Endothelial cell of umbilical vein (primary cell): ENCODE measurements around the gene ARFRP1. TPM values are rescaled to one million over a fixed set of nuclear protein-coding genes. Genes with fewer than 3 reads are reported as not detected.

ENCODE experiments used
- BruUV-seq: library from RNA; stranded (reverse); fragments of 400-500 nt; replicated peaks from 2 replicates; lab custom pipeline; 2021; lab: Mats Ljungman, UMichigan
- CTCF ChIA-PET: fragments of 300-600, 350-600 bp; sonication (Branson Sonifier 250); formaldehyde crosslinking; loops from one replicate; lab custom pipeline; 2021; ENCODE audit warnings: antibody characterized with exemption, inconsistent platforms; lab: Charles Lee
- POLR2A ChIA-PET: fragments of 300-600, 350-600 bp; sonication (Branson Sonifier 250); formaldehyde crosslinking; loops from one replicate; lab custom pipeline; 2021; ENCODE audit warnings: antibody characterized with exemption, inconsistent platforms; lab: Charles Lee
- DNase-seq: peaks from one replicate; pipeline ENCODE4 v3.0.0-alpha.2; 2011; ENCODE audit warnings: low read depth, low spot score
- FAIRE-seq: peaks from 2 replicates; lab custom pipeline; 2011; peaks lifted over from hg19 to GRCh38; lab: Jason Lieb, UNC
- H2AFZ ChIP-seq: 2 replicates; pipeline ENCODE4 v1.6.0; 2012; ENCODE audit warnings: low read depth, low read length, control low read depth, inconsistent platforms
- H3K27ac ChIP-seq: 2 replicates; pipeline ENCODE4 v1.5.1; 2011; ENCODE audit warnings: low read depth, mild to moderate bottlenecking, control low read depth, low read length, moderate library complexity; ENCODE audit not compliant: insufficient read depth
- H3K27me3 ChIP-seq, 2 experiments: 2 replicates each; pipeline versions ENCODE4 v1.6.0 to v1.6.1; 2011; ENCODE audit warnings: low read length in 2 of 2, mixed read lengths in 1 of 2; ENCODE audit not compliant: control insufficient read depth in 2 of 2, insufficient read depth in 2 of 2
- H3K36me3 ChIP-seq, 2 experiments: 2 replicates in 1 of 2; 3 replicates in 1 of 2; pipeline ENCODE4 v1.5.1; 2011; ENCODE audit warnings: low read length in 2 of 2, mild to moderate bottlenecking in 1 of 2, moderate library complexity in 1 of 2; ENCODE audit not compliant: control insufficient read depth in 2 of 2, insufficient read depth in 2 of 2; ENCODE audit errors: extremely low read depth in 1 of 2
- H3K4me1 ChIP-seq: 3 replicates; pipeline ENCODE4 v1.5.1; 2011; ENCODE audit warnings: mild to moderate bottlenecking, low read length; ENCODE audit not compliant: control insufficient read depth, insufficient read depth; ENCODE audit errors: extremely low read depth
- H3K4me2 ChIP-seq: 2 replicates; pipeline ENCODE4 v1.6.1; 2011; ENCODE audit warnings: low read length, control low read depth, mixed read lengths; ENCODE audit not compliant: insufficient read depth
- H3K4me3 ChIP-seq, 3 experiments: fragments of 200-600 bp in 1 of 3; sonication (generic), shearing (Covaris generic) in 1 of 3; replicated peaks in 1 of 3; 2 replicates each; pipeline ENCODE4 v1.5.1; 2011 to 2016; ENCODE audit warnings: control low read depth in 3 of 3, low read length in 3 of 3, mild to moderate bottlenecking in 2 of 3, inconsistent platforms in 1 of 3, low read depth in 1 of 3, moderate library complexity in 1 of 3; ENCODE audit not compliant: insufficient read depth in 1 of 3
- H3K79me2 ChIP-seq: 2 replicates; pipeline ENCODE4 v1.6.0; 2012; ENCODE audit warnings: low read length, inconsistent platforms; ENCODE audit not compliant: control insufficient read depth, insufficient read depth
- H3K9ac ChIP-seq: replicated peaks from 2 replicates; pipeline ENCODE3; 2011; ENCODE audit warnings: low read length, control low read depth; ENCODE audit not compliant: insufficient read depth; ENCODE audit errors: extremely low read depth
- H3K9me1 ChIP-seq: replicated peaks from 3 replicates; pipeline ENCODE4 v1.6.0; 2011; ENCODE audit warnings: mild to moderate bottlenecking, low read length; ENCODE audit not compliant: control insufficient read depth, insufficient read depth; ENCODE audit errors: extremely low read depth
- H3K9me3 ChIP-seq: replicated peaks from 2 replicates; pipeline ENCODE4 v1.5.1; 2012; ENCODE audit warnings: low read length, inconsistent platforms; ENCODE audit not compliant: control insufficient read depth, insufficient read depth
- H4K20me1 ChIP-seq: replicated peaks from 2 replicates; pipeline ENCODE3; 2011; ENCODE audit warnings: mild to moderate bottlenecking, low read length; ENCODE audit not compliant: control insufficient read depth, insufficient read depth; ENCODE audit errors: extremely low read depth
- EZH2 ChIP-seq: IDR thresholded peaks from 2 replicates; pipeline ENCODE4 v1.6.1; 2012; ENCODE audit warnings: borderline replicate concordance, low read depth, mild to moderate bottlenecking, moderate library complexity, low read length, inconsistent platforms; ENCODE audit not compliant: severe bottlenecking
- FOS ChIP-seq: IDR thresholded peaks from 2 replicates; pipeline ENCODE4 v1.6.1; 2011; ENCODE audit warnings: mild to moderate bottlenecking, low read length, moderate library complexity, borderline replicate concordance; ENCODE audit not compliant: insufficient read depth
- GATA2 ChIP-seq: IDR thresholded peaks from 2 replicates; pipeline ENCODE4 v1.7.0; 2011; ENCODE audit warnings: low read depth, mild to moderate bottlenecking, moderate library complexity, mixed read lengths, low read length; ENCODE audit not compliant: insufficient read length, insufficient read depth
- JUN ChIP-seq: IDR thresholded peaks from 2 replicates; pipeline ENCODE4 v1.6.1; 2011; ENCODE audit warnings: borderline replicate concordance, low read depth; ENCODE audit not compliant: insufficient read length, insufficient read depth
- MYC ChIP-seq: IDR thresholded peaks from one replicate; pipeline ENCODE4 v1.6.1; 2011; ENCODE audit warnings: mild to moderate bottlenecking, low read depth, low read length
- POLR2A ChIP-seq: IDR thresholded peaks from 2 replicates; pipeline ENCODE4 v1.6.1; 2012; ENCODE audit warnings: low read depth, mild to moderate bottlenecking, control low read depth, low read length
- POLR2AphosphoS5 ChIP-seq: IDR thresholded peaks from 2 replicates; pipeline ENCODE4 v1.6.1; 2012; ENCODE audit warnings: low read depth, mild to moderate bottlenecking, control low read depth, low read length, moderate library complexity; ENCODE audit not compliant: insufficient read depth
- dilution Hi-C: fragments of 300-500 bp; cut with MboI; formaldehyde crosslinking; loops from one replicate; pipeline ENCODE4 v1.15.0; 2019; ENCODE audit warnings: low sequenced_read_pairs; ENCODE audit not compliant: extremely low pct_ligation_motif_present
- intact Hi-C: fragments of 100-400 bp; cut with micrococcal nuclease; formaldehyde crosslinking; loops from one replicate; pipeline ENCODE4 v1.10.0; 2022
- polyA plus RNA-seq, 4 experiments: library from polyadenylated mRNA; depleted of rRNA in 3 of 4; stranded (reverse) in 3 of 4; unstranded in 1 of 4; fragments of >200 nt; gene quantifications; 2 replicates each; pipeline versions ENCODE4 v1.2.1 to v1.2.3, GENCODE V29; 2011 to 2012; ENCODE audit warnings: missing spikeins in 1 of 4
- total RNA-seq: library from RNA; stranded (reverse); gene quantifications from 2 replicates; pipeline ENCODE4 v1.2.3, GENCODE V29; 2021
- TF ChIP-seq, protein P1 (sequence below), 2 donors: IDR thresholded peaks; 1 replicate in 1 of 2; 2 replicates in 1 of 2; pipeline ENCODE4 v1.5.1; 2011; ENCODE audit warnings: low read length in 2 of 2, mild to moderate bottlenecking in 2 of 2, moderate library complexity in 2 of 2, control low read depth in 1 of 2, inconsistent platforms in 1 of 2, low read depth in 1 of 2; ENCODE audit not compliant: insufficient read depth in 1 of 2; ENCODE audit errors: extremely low read depth in 1 of 2
- TF ChIP-seq, protein P2 (sequence below): IDR thresholded peaks from 2 replicates; pipeline ENCODE4 v1.6.1; 2011; ENCODE audit not compliant: insufficient read depth, insufficient read length

ARFRP1 gene
- total and polyA plus RNA-seq, 2 donors (not counting 3 experiments of a cell fraction or from before 2014, with no cell fraction given), result 48.7 to 51.6 TPM

DNA sequence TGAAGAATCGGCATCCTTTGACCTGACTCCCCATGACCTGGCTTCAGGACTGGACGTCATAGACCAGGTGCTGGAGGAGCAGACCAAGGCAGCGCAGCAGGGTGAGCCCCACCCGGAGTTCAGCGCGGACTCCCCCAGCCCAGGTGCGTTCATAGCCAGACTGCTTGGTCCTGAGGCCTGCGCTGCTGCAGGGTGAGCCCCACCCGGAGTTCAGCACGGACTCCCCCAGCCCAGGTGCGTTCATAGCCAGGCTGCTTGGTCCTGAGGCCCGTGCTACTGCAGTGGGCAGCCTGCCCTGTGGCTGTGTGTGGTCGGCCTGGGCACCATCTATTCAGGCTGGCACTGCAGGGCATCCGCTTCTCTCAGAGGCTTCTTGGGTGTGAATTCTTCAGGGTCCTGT is 33.8 kb downstream of the ARFRP1 start:
- CTCF ChIA-PET, result no interaction called here
- H3K27me3 ChIP-seq, result no peaks in the 10 kb centered on the region
- no peak overlapping the region for H2AFZ ChIP-seq
- TF ChIP-seq, protein P1, sequence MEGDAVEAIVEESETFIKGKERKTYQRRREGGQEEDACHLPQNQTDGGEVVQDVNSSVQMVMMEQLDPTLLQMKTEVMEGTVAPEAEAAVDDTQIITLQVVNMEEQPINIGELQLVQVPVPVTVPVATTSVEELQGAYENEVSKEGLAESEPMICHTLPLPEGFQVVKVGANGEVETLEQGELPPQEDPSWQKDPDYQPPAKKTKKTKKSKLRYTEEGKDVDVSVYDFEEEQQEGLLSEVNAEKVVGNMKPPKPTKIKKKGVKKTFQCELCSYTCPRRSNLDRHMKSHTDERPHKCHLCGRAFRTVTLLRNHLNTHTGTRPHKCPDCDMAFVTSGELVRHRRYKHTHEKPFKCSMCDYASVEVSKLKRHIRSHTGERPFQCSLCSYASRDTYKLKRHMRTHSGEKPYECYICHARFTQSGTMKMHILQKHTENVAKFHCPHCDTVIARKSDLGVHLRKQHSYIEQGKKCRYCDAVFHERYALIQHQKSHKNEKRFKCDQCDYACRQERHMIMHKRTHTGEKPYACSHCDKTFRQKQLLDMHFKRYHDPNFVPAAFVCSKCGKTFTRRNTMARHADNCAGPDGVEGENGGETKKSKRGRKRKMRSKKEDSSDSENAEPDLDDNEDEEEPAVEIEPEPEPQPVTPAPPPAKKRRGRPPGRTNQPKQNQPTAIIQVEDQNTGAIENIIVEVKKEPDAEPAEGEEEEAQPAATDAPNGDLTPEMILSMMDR (IDR thresholded peaks at IDR 0.05; ENCODE audit: extremely low read depth in 1 of 2, insufficient read depth in 1 of 2, low read depth in 1 of 2, low read length in 2 of 2), result no peak
- TF ChIP-seq EZH2, result no peak
- no peak for TF ChIP-seq MYC
- no peak for TF ChIP-seq POLR2AphosphoS5
- no peak for TF ChIP-seq GATA2
- no peak for TF ChIP-seq FOS
- TF ChIP-seq POLR2A, result no peak
- TF ChIP-seq, protein P2, sequence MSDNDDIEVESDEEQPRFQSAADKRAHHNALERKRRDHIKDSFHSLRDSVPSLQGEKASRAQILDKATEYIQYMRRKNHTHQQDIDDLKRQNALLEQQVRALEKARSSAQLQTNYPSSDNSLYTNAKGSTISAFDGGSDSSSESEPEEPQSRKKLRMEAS, result no peak
- TF ChIP-seq JUN, result no peak
- dilution Hi-C loops, result no loop called here
- H3K9me1 ChIP-seq, result no peaks in the 10 kb centered on the region
- no peaks in the 10 kb centered on the region for H4K20me1 ChIP-seq
- BruUV-seq, result no TSS peak
- FAIRE-seq (no peak), DNase-seq (no peak)
- POLR2A ChIA-PET, result no interaction called here
- H3K79me2 ChIP-seq, result no peaks in the 10 kb centered on the region
- no peak overlapping the region for H3K9ac ChIP-seq
- intact Hi-C loops, result no loop called here
- H3K27ac ChIP-seq, result no peak overlapping the region
- no peaks in the 10 kb centered on the region for H3K4me1 ChIP-seq
- no peak overlapping the region for H3K4me3 ChIP-seq
- no peaks in the 10 kb centered on the region for H3K9me3 ChIP-seq
- peaks cover 0 to 15% of the 10 kb centered on the region in 2 experiments for H3K36me3 ChIP-seq
- no peak overlapping the region for H3K4me2 ChIP-seq
